K562 (cell line): ENCODE results near the gene CEL. TPM values are rescaled to one million over a fixed set of nuclear protein-coding genes. Genes with fewer than 3 reads are reported as not detected.
A peak's percentile ranks its signal among the peaks of the same experiment; 100 is the strongest.

ENCODE experiments used
- ATAC-seq: fragments of 200-7000 bp; cut with Tn5 transposase; 3 replicates; pipeline ENCODE4 v1.9.1; 2020; ENCODE audit warnings: moderate library complexity
- BruUV-seq: library from RNA; stranded (reverse); fragments of 400-500 nt; replicated peaks from 2 replicates; lab custom pipeline; 2021; lab: Mats Ljungman, UMichigan
- CTCF ChIA-PET: fragments of 300-600 bp; formaldehyde crosslinking; extraction: SDS; loops from one replicate; lab custom pipeline; 2021; ENCODE audit warnings: low intra/inter-chr PET ratio; lab: Yijun Ruan, JAX
- POLR2A ChIA-PET: fragments of 300-600, 350-650 bp; sonication (Branson Sonifier 250); formaldehyde crosslinking; extraction: SDS; loops from one replicate; lab custom pipeline; 2021; ENCODE audit warnings: antibody characterized with exemption, inconsistent platforms; lab: Yijun Ruan, JAX
- DNase-seq, 4 experiments: peaks; one replicate each; pipeline versions ENCODE4 v3.0.0 to v3.0.0-alpha.2; 2011 to 2018; ENCODE audit warnings: low spot score in 3 of 4, mixed read lengths in 3 of 4; ENCODE audit errors: extremely low read depth in 1 of 4
- FAIRE-seq: peaks from 2 replicates; lab custom pipeline; 2011; peaks lifted over from hg19 to GRCh38; lab: Jason Lieb, UNC
- H2AFZ ChIP-seq: 2 replicates; pipeline ENCODE4 v1.6.0; 2011; ENCODE audit warnings: low read depth, low read length, control low read depth, inconsistent platforms
- H3K27ac ChIP-seq: fragments of 200-600 bp; 3 replicates; pipeline ENCODE4 v1.8.0; 2011; ENCODE audit warnings: low read depth, mild to moderate bottlenecking, control low read depth, inconsistent platforms, low read length, moderate library complexity, mixed read lengths; ENCODE audit errors: extremely low read depth
- H3K27me3 ChIP-seq, 2 experiments: fragments of 300-600 bp in 1 of 2; 2 replicates in 1 of 2; 3 replicates in 1 of 2; pipeline versions ENCODE4 v1.6.0 to v1.8.0; 2011; ENCODE audit warnings: inconsistent platforms in 2 of 2, low read length in 2 of 2, mild to moderate bottlenecking in 1 of 2, mixed read lengths in 1 of 2, moderate library complexity in 1 of 2; ENCODE audit not compliant: control insufficient read depth in 2 of 2, insufficient read depth in 2 of 2
- H3K36me3 ChIP-seq: fragments of 300-600 bp; 3 replicates; pipeline ENCODE4 v1.8.0; 2011; ENCODE audit warnings: mild to moderate bottlenecking, low read length, inconsistent platforms; ENCODE audit not compliant: control insufficient read depth, insufficient read depth
- H3K4me1 ChIP-seq, 2 experiments: fragments of 200-600 bp in 1 of 2; replicated peaks in 1 of 2; 2 replicates in 1 of 2; 3 replicates in 1 of 2; pipeline versions ENCODE4 v1.5.1 to v1.8.0; 2011; ENCODE audit warnings: inconsistent platforms in 2 of 2, low read length in 2 of 2, mild to moderate bottlenecking in 1 of 2, mixed read lengths in 1 of 2, moderate library complexity in 1 of 2; ENCODE audit not compliant: control insufficient read depth in 2 of 2, insufficient read depth in 2 of 2
- H3K4me2 ChIP-seq: 2 replicates; pipeline ENCODE4 v1.6.1; 2011; ENCODE audit warnings: low read length, control low read depth, inconsistent platforms, mixed read lengths; ENCODE audit not compliant: insufficient read depth
- H3K4me3 ChIP-seq: fragments of 200-600 bp; sonication (generic), shearing (Covaris generic); 2 replicates; pipeline ENCODE4 v1.5.1; 2016; ENCODE audit warnings: control low read depth, inconsistent platforms
- H3K79me2 ChIP-seq: fragments of 200-600 bp; 3 replicates; pipeline ENCODE4 v1.8.0; 2011; ENCODE audit warnings: low read length, inconsistent platforms; ENCODE audit not compliant: control insufficient read depth, insufficient read depth
- H3K9ac ChIP-seq, 2 experiments: 2 replicates each; pipeline versions ENCODE4 v1.6.0 to v1.6.1; 2011; ENCODE audit warnings: low read depth in 2 of 2, low read length in 2 of 2, control low read depth in 1 of 2, inconsistent platforms in 1 of 2, mild to moderate bottlenecking in 1 of 2, mixed read lengths in 1 of 2; ENCODE audit not compliant: insufficient read depth in 1 of 2
- H3K9me1 ChIP-seq: one replicate; pipeline ENCODE4 v1.6.0; 2011; ENCODE audit warnings: inconsistent platforms, mild to moderate bottlenecking, low read length, moderate library complexity; ENCODE audit not compliant: control insufficient read depth, insufficient read depth
- H3K9me3 ChIP-seq: replicated peaks from 2 replicates; pipeline ENCODE4 v1.5.1; 2011; ENCODE audit warnings: low read depth, low read length, inconsistent platforms; ENCODE audit not compliant: control insufficient read depth, insufficient read depth
- H4K20me1 ChIP-seq: replicated peaks from 2 replicates; pipeline ENCODE4 v1.6.1; 2011; ENCODE audit warnings: low read length, inconsistent platforms, mixed read lengths; ENCODE audit not compliant: control insufficient read depth, insufficient read depth
- EGR1 ChIP-seq: fragments of 450-650 bp; conservative IDR thresholded peaks from 2 replicates; pipeline ENCODE4 v1.6.1; 2017; ENCODE audit warnings: mild to moderate bottlenecking
- ETV1 ChIP-seq: fragments of 450-650 bp; conservative IDR thresholded peaks from 2 replicates; pipeline ENCODE4 v1.6.1; 2016; ENCODE audit warnings: missing genetic modification characterization, control low read depth, low read depth, missing compliant biosample characterization
- ILK ChIP-seq: fragments of 450-650 bp; IDR thresholded peaks from 2 replicates; pipeline ENCODE4 v1.6.1; 2016; ENCODE audit warnings: missing genetic modification characterization, low read depth, mild to moderate bottlenecking, missing compliant biosample characterization, moderate library complexity, borderline replicate concordance
- PHF8 ChIP-seq: fragments of 200-600 bp; sonication (generic); IDR thresholded peaks from 2 replicates; pipeline ENCODE4 v1.6.1; 2012; ENCODE audit warnings: mixed run types, mild to moderate bottlenecking, inconsistent platforms, low read length, moderate library complexity, borderline replicate concordance
- RBFOX2 ChIP-seq: fragments of 200-400 bp; formaldehyde crosslinking; IDR thresholded peaks from 2 replicates; pipeline ENCODE4 v1.6.1; 2017; ENCODE audit warnings: low read depth, mild to moderate bottlenecking, low read length, moderate library complexity
- RBM22 ChIP-seq: fragments of 200-400 bp; formaldehyde crosslinking; IDR thresholded peaks from 2 replicates; pipeline ENCODE4 v1.6.1; 2018; ENCODE audit warnings: low read length, low read depth; ENCODE audit not compliant: poor library complexity, severe bottlenecking
- TGIF2 ChIP-seq: sonication (generic); formaldehyde crosslinking; IDR thresholded peaks from 2 replicates; pipeline ENCODE4 v1.8.1; 2022; ENCODE audit warnings: mild to moderate bottlenecking, missing genetic modification reagents, moderate library complexity
- ZNF3 ChIP-seq: fragments of 250-450 bp; sonication (Bioruptor Pico); IDR thresholded peaks from 2 replicates; pipeline ENCODE4 v1.5.0; 2021; ENCODE audit warnings: mild to moderate bottlenecking, moderate library complexity
- ZNF41 ChIP-seq: fragments of 250-450 bp; sonication (Bioruptor Pico); conservative IDR thresholded peaks from 2 replicates; pipeline ENCODE4 v1.4.0; 2020; ENCODE audit warnings: mild to moderate bottlenecking
- ZNF518B ChIP-seq: fragments of 250-450 bp; sonication (Bioruptor Pico); IDR thresholded peaks from 2 replicates; pipeline ENCODE4 v1.5.0; 2021; ENCODE audit warnings: mild to moderate bottlenecking, moderate library complexity
- WGBS: fragments of 100-300 bp; shearing (Covaris generic); methylation state at CpG from one replicate; pipeline ENCODE4 v1.1.6; 2016; ENCODE audit warnings: low coverage, mixed read lengths; ENCODE audit not compliant: insufficient coverage; ENCODE audit errors: missing lambda C conversion rate; 5-methylcytosine and 5-hydroxymethylcytosine counted together
- in situ Hi-C: fragments of 300-500 bp; cut with MboI; formaldehyde crosslinking; loops from 4 replicates; pipeline ENCODE4 v1.15.0; 2018; ENCODE audit warnings: inconsistent platforms, mixed read lengths
- intact Hi-C: fragments of 100-400 bp; cut with micrococcal nuclease; formaldehyde crosslinking; loops from 2 replicates; pipeline ENCODE4 v1.14.2; 2022
- polyA plus RNA-seq, 8 experiments: library from polyadenylated mRNA; depleted of rRNA in 4 of 8; stranded (reverse) in 5 of 8; unstranded in 3 of 8; fragments of >200 nt; fragmentation: Nextera tagmentation in 2 of 8; fragmentation: Illumina TruSeq in 1 of 8; extraction: Ambion mirVana in 2 of 8; extraction: Trizol in 1 of 8; gene quantifications; 2 replicates each; pipeline versions ENCODE4 v1.2.1 to v1.2.3, GENCODE V29; 2011 to 2014; ENCODE audit warnings: inconsistent platforms in 1 of 8, missing spikeins in 1 of 8
- total RNA-seq, 7 experiments: library from RNA; depleted of rRNA in 6 of 7; stranded (reverse); fragments of >200 nt in 6 of 7; fragmentation: Illumina TruSeq in 2 of 7; extraction: Trizol in 2 of 7; gene quantifications; 2 replicates each; pipeline versions ENCODE4 v1.2.1 to v1.2.3, GENCODE V29; 2011 to 2021; ENCODE audit warnings: low replicate concordance in 1 of 7
- TF ChIP-seq, protein P1 (sequence below), 2 experiments: fragments of 450-650 bp in 1 of 2; sonication (generic) in 1 of 2; formaldehyde crosslinking in 1 of 2; IDR thresholded peaks in 1 of 2; conservative IDR thresholded peaks in 1 of 2; 2 replicates each; pipeline versions ENCODE4 v1.6.1 to v1.8.1; 2016 to 2023; ENCODE audit warnings: mild to moderate bottlenecking in 2 of 2, moderate library complexity in 2 of 2, inconsistent platforms in 1 of 2, missing genetic modification reagents in 1 of 2
- TF ChIP-seq, protein P2 (sequence below): fragments of 450-650 bp; IDR thresholded peaks from 2 replicates; pipeline ENCODE4 v1.6.1; 2016; ENCODE audit warnings: borderline replicate concordance

The CEL gene
- total and polyA plus RNA-seq, 9 of the 15 experiments (the other 6 are each of a cell fraction or from before 2014, with no cell fraction given): 0.09 to 3.0 (median 0.51) TPM; not detected in 2

GRCh38 chr9:133115604-133116345 lies 54.0 kb downstream of the CEL start:
- in situ Hi-C loops (no loop called here), intact Hi-C loops (no loop called here)
- FAIRE-seq: peak; percentile 26
- no peak overlapping the region for H2AFZ ChIP-seq
- no TSS peak for BruUV-seq
- CTCF ChIA-PET: no interaction called here
- no peaks in the 10 kb centered on the region for H3K9me1 ChIP-seq
- peak in 2 of 4 experiments; percentile 39 to 47 for DNase-seq
- H4K20me1 ChIP-seq: peaks cover 20% of the 10 kb centered on the region
- no peaks in the 10 kb centered on the region for H3K9me3 ChIP-seq
- peaks cover 35 to 88% of the 10 kb centered on the region in 2 experiments for H3K4me1 ChIP-seq
- no peak overlapping the region for H3K4me3 ChIP-seq
- no peaks in the 10 kb centered on the region for H3K27me3 ChIP-seq
- POLR2A ChIA-PET: interaction anchor here (0.5 to 1.7 kb wide), 8 partner anchors 10 to 268 kb away, joined by 3 to 7 read pairs (median 3); no protein-coding TSS in a partner anchor
- 76% methylated on average over 25 of the region's 32 CpGs for WGBS
- H3K4me2 ChIP-seq: no peak overlapping the region
- peaks cover 88% of the 10 kb centered on the region for H3K79me2 ChIP-seq
- ATAC-seq: peak; percentile 14; the same call in 1 of the 3 replicates
- peak overlapping the region; percentile 3; the same call in 1 of the 3 replicates for H3K27ac ChIP-seq
- H3K9ac ChIP-seq: peak overlapping the region in 1 of 2 experiments; percentile 85; a peak in 3 of 4 replicates
- peaks cover 37% of the 10 kb centered on the region; the same call in 2 of the 3 replicates for H3K36me3 ChIP-seq
- TF ChIP-seq ILK (tag) (no peak), EGR1 (0 out of 2 replicates have a peak, but pooled peaks have one; percentile 2), TGIF2 (CRISPR knock-in tag) (no peak), RBM22 (peak; percentile 36), RBFOX2 (peak; percentile 28; the same call in 1 of the 2 replicates), ZNF3 (CRISPR knock-in tag) (no peak), ETV1 (tag) (no peak), ZNF41 (CRISPR knock-in tag) (no peak), PHF8 (peak; percentile 17; the same call in 1 of the 2 replicates), ZNF518B (no peak)
- TF ChIP-seq, protein P1, sequence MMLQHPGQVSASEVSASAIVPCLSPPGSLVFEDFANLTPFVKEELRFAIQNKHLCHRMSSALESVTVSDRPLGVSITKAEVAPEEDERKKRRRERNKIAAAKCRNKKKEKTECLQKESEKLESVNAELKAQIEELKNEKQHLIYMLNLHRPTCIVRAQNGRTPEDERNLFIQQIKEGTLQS (IDR thresholded peaks at IDR 0.05): peak; percentile 10; the same call in 1 of the 2 replicates
- TF ChIP-seq, protein P1 (CRISPR knock-in tag; conservative IDR thresholded peaks at IDR 0.05): no peak
- TF ChIP-seq, protein P2, sequence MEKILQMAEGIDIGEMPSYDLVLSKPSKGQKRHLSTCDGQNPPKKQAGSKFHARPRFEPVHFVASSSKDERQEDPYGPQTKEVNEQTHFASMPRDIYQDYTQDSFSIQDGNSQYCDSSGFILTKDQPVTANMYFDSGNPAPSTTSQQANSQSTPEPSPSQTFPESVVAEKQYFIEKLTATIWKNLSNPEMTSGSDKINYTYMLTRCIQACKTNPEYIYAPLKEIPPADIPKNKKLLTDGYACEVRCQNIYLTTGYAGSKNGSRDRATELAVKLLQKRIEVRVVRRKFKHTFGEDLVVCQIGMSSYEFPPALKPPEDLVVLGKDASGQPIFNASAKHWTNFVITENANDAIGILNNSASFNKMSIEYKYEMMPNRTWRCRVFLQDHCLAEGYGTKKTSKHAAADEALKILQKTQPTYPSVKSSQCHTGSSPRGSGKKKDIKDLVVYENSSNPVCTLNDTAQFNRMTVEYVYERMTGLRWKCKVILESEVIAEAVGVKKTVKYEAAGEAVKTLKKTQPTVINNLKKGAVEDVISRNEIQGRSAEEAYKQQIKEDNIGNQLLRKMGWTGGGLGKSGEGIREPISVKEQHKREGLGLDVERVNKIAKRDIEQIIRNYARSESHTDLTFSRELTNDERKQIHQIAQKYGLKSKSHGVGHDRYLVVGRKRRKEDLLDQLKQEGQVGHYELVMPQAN: no peak
